IMR-90 (cell line): ENCODE measurements around the gene BGN. TPM values are rescaled to one million over a fixed set of nuclear protein-coding genes. Genes with fewer than 3 reads are reported as not detected.

Experiments used
- ATAC-seq: fragments of 200-7000 bp; cut with Tn5 transposase; 2 replicates; pipeline ENCODE4 v1.9.1; 2020; ENCODE audit warnings: low read depth, mild to moderate bottlenecking, moderate library complexity
- BruUV-seq: library from RNA; stranded (reverse); fragments of 400-500 nt; replicated peaks from 2 replicates; lab custom pipeline; 2021; lab: Mats Ljungman, UMichigan
- CTCF ChIA-PET: fragments of 300-600 bp; formaldehyde crosslinking; extraction: SDS; loops from one replicate; lab custom pipeline; 2021; ENCODE audit warnings: antibody characterized with exemption; lab: Yijun Ruan, JAX
- POLR2A ChIA-PET: fragments of 300-600 bp; sonication (Branson Sonifier 250); formaldehyde crosslinking; loops from one replicate; lab custom pipeline; 2022; ENCODE audit warnings: antibody characterized with exemption; ENCODE audit not compliant: unreplicated experiment; lab: Charles Lee
- DNase-seq: peaks from one replicate; pipeline ENCODE4 v3.0.0; 2013
- H2AFZ ChIP-seq: replicated peaks from 2 replicates; pipeline ENCODE3; 2013; ENCODE audit warnings: low read length, mild to moderate bottlenecking; ENCODE audit not compliant: poor library complexity
- H2AK5ac ChIP-seq: 2 replicates; pipeline ENCODE4 v1.6.1; 2013; ENCODE audit warnings: low read depth, low read length, inconsistent platforms
- H2AK9ac ChIP-seq: replicated peaks from 2 replicates; pipeline ENCODE3; 2013; ENCODE audit warnings: mild to moderate bottlenecking, low read depth, low read length, moderate library complexity; ENCODE audit not compliant: poor library complexity
- H2BK120ac ChIP-seq: 2 replicates; pipeline ENCODE4 v1.6.1; 2013; ENCODE audit warnings: low read depth, low read length, inconsistent platforms
- H2BK15ac ChIP-seq: 3 replicates; pipeline ENCODE4 v1.6.1; 2013; ENCODE audit warnings: low read depth, low read length, inconsistent platforms
- H2BK20ac ChIP-seq: 2 replicates; pipeline ENCODE4 v1.6.1; 2013; ENCODE audit warnings: low read depth, mild to moderate bottlenecking, inconsistent platforms, low read length, moderate library complexity
- H2BK5ac ChIP-seq: 2 replicates; pipeline ENCODE4 v1.6.1; 2013; ENCODE audit warnings: mild to moderate bottlenecking, low read depth, low read length, inconsistent platforms; ENCODE audit not compliant: poor library complexity, severe bottlenecking
- H3K14ac ChIP-seq: replicated peaks from 2 replicates; pipeline ENCODE4 v1.6.1; 2013; ENCODE audit warnings: low read depth, low read length, inconsistent platforms
- H3K18ac ChIP-seq: 2 replicates; pipeline ENCODE4 v1.6.1; 2013; ENCODE audit warnings: low read depth, low read length, control low read depth
- H3K23ac ChIP-seq: 2 replicates; pipeline ENCODE4 v1.6.1; 2013; ENCODE audit warnings: low read depth, low read length, inconsistent platforms
- H3K27ac ChIP-seq: 2 replicates; pipeline ENCODE4 v1.5.1; 2013; ENCODE audit warnings: mild to moderate bottlenecking, control low read depth, low read length; ENCODE audit not compliant: insufficient read depth
- H3K27me3 ChIP-seq: 2 replicates; pipeline ENCODE4 v1.6.1; 2013; ENCODE audit warnings: low read length; ENCODE audit not compliant: control insufficient read depth, insufficient read depth
- H3K36me3 ChIP-seq: 2 replicates; pipeline ENCODE4 v1.6.1; 2013; ENCODE audit warnings: low read length, mixed read lengths; ENCODE audit not compliant: control insufficient read depth, insufficient read depth
- H3K4ac ChIP-seq: 2 replicates; pipeline ENCODE4 v1.6.1; 2013; ENCODE audit warnings: low read depth, low read length, inconsistent platforms
- H3K4me1 ChIP-seq: 2 replicates; pipeline ENCODE4 v1.6.1; 2013; ENCODE audit warnings: low read length, mixed read lengths; ENCODE audit not compliant: control insufficient read depth, insufficient read depth
- H3K4me2 ChIP-seq: 2 replicates; pipeline ENCODE4 v1.6.1; 2013; ENCODE audit warnings: low read depth, mild to moderate bottlenecking, control low read depth, low read length, moderate library complexity
- H3K4me3 ChIP-seq: 2 replicates; pipeline ENCODE4 v1.5.1; 2013; ENCODE audit warnings: low read depth, mild to moderate bottlenecking, control low read depth, low read length, moderate library complexity; ENCODE audit not compliant: insufficient read depth
- H3K56ac ChIP-seq: 2 replicates; pipeline ENCODE4 v1.6.1; 2013; ENCODE audit warnings: low read length, inconsistent platforms; ENCODE audit not compliant: insufficient read depth; ENCODE audit errors: extremely low read depth
- H3K79me1 ChIP-seq, 2 experiments: 2 replicates each; pipeline ENCODE4 v1.6.1; 2013; ENCODE audit warnings: low read length in 2 of 2, inconsistent platforms in 1 of 2, low read depth in 1 of 2
- H3K9ac ChIP-seq: 2 replicates; pipeline ENCODE4 v1.6.1; 2013; ENCODE audit warnings: low read depth, low read length, control low read depth
- H3K9me1 ChIP-seq: 2 replicates; pipeline ENCODE4 v1.6.1; 2013; ENCODE audit warnings: low read length, inconsistent platforms; ENCODE audit not compliant: insufficient read depth
- H3K9me3 ChIP-seq: 2 replicates; pipeline ENCODE4 v1.6.1; 2013; ENCODE audit warnings: low read length; ENCODE audit not compliant: control insufficient read depth, insufficient read depth
- H4K20me1 ChIP-seq: 2 replicates; pipeline ENCODE4 v1.6.1; 2013; ENCODE audit warnings: low read length, inconsistent platforms; ENCODE audit not compliant: insufficient read depth
- H4K5ac ChIP-seq: 2 replicates; pipeline ENCODE4 v1.6.1; 2013; ENCODE audit warnings: mild to moderate bottlenecking, low read depth, low read length, control low read depth
- H4K8ac ChIP-seq, 2 experiments: 2 replicates each; pipeline ENCODE4 v1.6.1; 2013; ENCODE audit warnings: low read depth in 2 of 2, low read length in 2 of 2, control low read depth in 1 of 2, inconsistent platforms in 1 of 2
- H4K91ac ChIP-seq: 2 replicates; pipeline ENCODE4 v1.6.1; 2013; ENCODE audit warnings: low read depth, low read length, inconsistent platforms; ENCODE audit not compliant: insufficient read depth
- FOS ChIP-seq: fragments of 150-350 bp; IDR thresholded peaks from 2 replicates; pipeline ENCODE4 v1.6.1; 2016; ENCODE audit warnings: low read depth, low read length
- MAFK ChIP-seq: IDR thresholded peaks from 2 replicates; pipeline ENCODE4 v1.6.1; 2012; ENCODE audit warnings: low read depth, low read length, improper control_type of control experiment
- MAZ ChIP-seq: IDR thresholded peaks from 2 replicates; pipeline ENCODE4 v1.6.1; 2012; ENCODE audit warnings: low read depth, mild to moderate bottlenecking, low read length, improper control_type of control experiment, moderate library complexity, borderline replicate concordance
- RCOR1 ChIP-seq: IDR thresholded peaks from 2 replicates; pipeline ENCODE4 v1.6.1; 2012; ENCODE audit warnings: mild to moderate bottlenecking, low read length, improper control_type of control experiment; ENCODE audit not compliant: insufficient replicate concordance
- WGBS, 2 experiments: methylation state at CpG; one replicate each; pipeline versions ENCODE4 v1.1.5 to v1.1.7; 2013; ENCODE audit warnings: missing lambda C conversion rate in 2 of 2; ENCODE audit not compliant: insufficient read length in 1 of 2; ENCODE audit errors: extremely low coverage in 2 of 2; 5-methylcytosine and 5-hydroxymethylcytosine counted together
- dilution Hi-C: fragments of 300-500 bp; cut with HindIII; formaldehyde crosslinking; loops from one replicate; pipeline ENCODE4 v1.14.3; 2018; ENCODE audit warnings: low sequenced_read_pairs; ENCODE audit not compliant: unreplicated experiment
- in situ Hi-C: fragments of 300-500 bp; cut with MboI; formaldehyde crosslinking; loops from 3 replicates; pipeline ENCODE4 v1.14.3; 2019; ENCODE audit warnings: low sequenced_read_pairs, inconsistent platforms, mixed read lengths
- intact Hi-C: fragments of 100-400 bp; cut with micrococcal nuclease; formaldehyde crosslinking; loops from 2 replicates; pipeline ENCODE4 v1.10.0; 2022
- polyA plus RNA-seq, 3 experiments: library from polyadenylated mRNA; depleted of rRNA; stranded (reverse); fragments of >200 nt; gene quantifications; 2 replicates each; pipeline ENCODE4 v1.2.3, GENCODE V29; 2012; ENCODE audit warnings: low replicate concordance in 1 of 3
- total RNA-seq: library from RNA; depleted of rRNA; stranded (reverse); fragments of >200 nt; gene quantifications from 2 replicates; pipeline ENCODE4 v1.2.3, GENCODE V29; 2012

BGN gene
- total and polyA plus RNA-seq, 2 of the 4 experiments (the other 2 are of a cell fraction): 11.3 to 298 TPM

DNA sequence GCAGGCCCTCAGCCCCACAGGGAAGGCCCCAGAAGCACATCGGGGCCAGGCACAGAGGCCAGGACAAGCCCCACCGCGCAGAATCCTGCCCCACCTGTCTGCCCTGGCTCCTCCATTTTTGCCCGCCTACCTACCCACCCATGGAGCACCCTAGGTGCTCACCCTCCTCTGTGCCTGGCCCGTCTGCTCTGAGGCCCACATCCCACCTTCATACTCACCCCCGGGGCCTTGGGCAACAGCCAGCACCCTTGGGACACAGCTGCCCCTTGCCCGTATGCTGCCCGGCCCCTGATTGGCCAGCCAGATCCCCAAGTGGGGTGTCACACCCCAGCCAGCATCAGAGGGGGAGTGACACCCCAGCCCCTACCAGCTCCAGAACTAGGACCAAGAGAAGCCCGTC lies 38.1 kb upstream of the BGN start:
- intact Hi-C loops (no loop called here), in situ Hi-C loops (loop anchor here (25.0 kb wide), 1 partner anchor 419 kb away; no protein-coding TSS in a partner anchor)

More for the DNA sequence above, 38.1 kb upstream of the BGN start:
- BruUV-seq: no TSS peak
- Histone ChIP-seq H3K4me3 (no peak overlapping the region), H3K27me3 (no peaks in the 10 kb centered on the region), H4K8ac (no peak overlapping the region), H3K4me2 (no peak overlapping the region), H3K4ac (no peak overlapping the region), H2AK9ac (no peak overlapping the region), H3K56ac (no peak overlapping the region), H4K5ac (no peak overlapping the region), H2BK120ac (no peak overlapping the region), H3K9me3 (no peaks in the 10 kb centered on the region; the same call in 1 of the 2 replicates), H3K4me1 (no peaks in the 10 kb centered on the region; the same call in 1 of the 2 replicates), H2AK5ac (no peak overlapping the region), H4K20me1 (no peaks in the 10 kb centered on the region), H3K9ac (no peak overlapping the region), H3K18ac (no peak overlapping the region), H3K9me1 (no peaks in the 10 kb centered on the region; the same call in 1 of the 2 replicates), H2AFZ (no peak overlapping the region), H3K14ac (no peak overlapping the region), H2BK15ac (no peak overlapping the region), H3K79me1 (no peaks in the 10 kb centered on the region), H3K36me3 (0 out of 2 replicates have a peak, but pooled peaks cover 2% of the 10 kb centered on the region), H3K27ac (no peak overlapping the region), H3K23ac (no peak overlapping the region), H4K91ac (no peak overlapping the region), H2BK5ac (no peak overlapping the region), H2BK20ac (no peak overlapping the region)
- ChIA-PET CTCF (no interaction called here), POLR2A (no interaction called here)
- dilution Hi-C loops: no loop called here
- 86% methylated on average over 5 of the region's 9 CpGs; no CpG with 5 or more reads in 1 of the 2 experiments for WGBS, 2 experiments
- TF ChIP-seq MAZ: no peak
- no peak for TF ChIP-seq MAFK
- TF ChIP-seq FOS: no peak
- TF ChIP-seq RCOR1: no peak
- ATAC-seq (no peak), DNase-seq (no peak)
